Stimulated activated CD4-positive, alpha-beta T cell treated with anti-CD3 and anti-CD28 coated beads, Interleukin-2, amount 100 ng/mL, for 4 hours (primary cell): ENCODE results near the gene EBPL.

Experiments
- DNase-seq: peaks from one replicate; pipeline ENCODE4 v3.0.0-alpha.2; 2020; ENCODE audit warnings: low read depth

The EBPL gene

GRCh38 chr13:49676581-49677298, 14.5 kb downstream of the EBPL start:
- DNase-seq = no peak

GRCh38 chr13:49670828-49671227, 20.5 kb downstream of the EBPL start:
- no peak for DNase-seq

- DNase-seq = peak; percentile 5
Observed at GRCh38 chr13:49669735-49670309, 21.5 kb downstream of the EBPL start.

- no peak for DNase-seq
Observed at GRCh38 chr13:49667773-49668172, 23.5 kb downstream of the EBPL start.

GRCh38 chr13:49664606-49665005, 26.7 kb downstream of the EBPL start:
- DNase-seq = no peak

- DNase-seq = no peak
Observed at GRCh38 chr13:49657241-49657641, 34.0 kb downstream of the EBPL start.

GRCh38 chr13:49655906-49656305, 35.4 kb downstream of the EBPL start:
- DNase-seq = no peak

- DNase-seq = no peak
Observed at GRCh38 chr13:49654011-49654410, 37.3 kb downstream of the EBPL start.

GRCh38 chr13:49653478-49653877, 37.8 kb downstream of the EBPL start:
- no peak for DNase-seq

- DNase-seq = no peak
Observed at GRCh38 chr13:49652355-49653305, 38.7 kb downstream of the EBPL start.

GRCh38 chr13:49651570-49652354, 39.5 kb downstream of the EBPL start:
- DNase-seq = no peak

- no peak for DNase-seq
Observed at GRCh38 chr13:49649963-49650312, 41.3 kb downstream of the EBPL start.

GRCh38 chr13:49649244-49649962, 41.9 kb downstream of the EBPL start:
- no peak for DNase-seq

- DNase-seq = no peak
Observed at GRCh38 chr13:49646688-49647087, 44.6 kb downstream of the EBPL start.

- DNase-seq = no peak
Observed at GRCh38 chr13:49645451-49645850, 45.8 kb downstream of the EBPL start.

GRCh38 chr13:49643035-49643646, 48.1 kb downstream of the EBPL start:
- DNase-seq = no peak

GRCh38 chr13:49641801-49642291, 49.4 kb downstream of the EBPL start:
- no peak for DNase-seq

GRCh38 chr13:49638744-49639072, 52.6 kb downstream of the EBPL start:
- no peak for DNase-seq

- no peak for DNase-seq
Observed at GRCh38 chr13:49638030-49638743, 53.1 kb downstream of the EBPL start.

GRCh38 chr13:49636705-49637104, 54.6 kb downstream of the EBPL start:
- DNase-seq = no peak
